Spinal cord (tissue), 10 donors: ENCODE measurements around the gene HSPD1. TPM values are rescaled to one million over a fixed set of nuclear protein-coding genes. Genes with fewer than 3 reads are reported as not detected.

Source experiments
- DNase-seq, 6 donors: peaks; one replicate each; pipeline versions ENCODE4 v3.0.0 to v3.0.0-alpha.2; 2013 to 2015; ENCODE audit warnings: low spot score in 6 of 6, low read depth in 4 of 6
- H3K27ac ChIP-seq: one replicate; pipeline ENCODE4 v1.5.1; 2013; ENCODE audit warnings: low read depth, low read length, control low read depth
- H3K27me3 ChIP-seq: one replicate; pipeline ENCODE4 v1.6.1; 2013; ENCODE audit warnings: low read length; ENCODE audit not compliant: control insufficient read depth, insufficient read depth
- H3K36me3 ChIP-seq: one replicate; pipeline ENCODE4 v1.6.1; 2013; ENCODE audit warnings: low read length; ENCODE audit not compliant: control insufficient read depth, insufficient read depth
- H3K4me1 ChIP-seq: one replicate; pipeline ENCODE4 v1.6.1; 2013; ENCODE audit warnings: low read length; ENCODE audit not compliant: control insufficient read depth, insufficient read depth
- H3K4me3 ChIP-seq: one replicate; pipeline ENCODE4 v1.5.1; 2013; ENCODE audit warnings: low read depth, low read length, control low read depth
- H3K9me3 ChIP-seq: one replicate; pipeline ENCODE4 v1.6.1; 2013; ENCODE audit warnings: low read length; ENCODE audit not compliant: control insufficient read depth, insufficient read depth
- WGBS: methylation state at CpG from one replicate; pipeline ENCODE4 v1.1.5; 2013; ENCODE audit warnings: missing lambda C conversion rate; ENCODE audit not compliant: insufficient coverage; 5-methylcytosine and 5-hydroxymethylcytosine counted together
- polyA plus RNA-seq, 2 donors: library from polyadenylated mRNA; unstranded; fragments of 120-200 nt; gene quantifications; one replicate each; pipeline ENCODE4 v1.2.1, GENCODE V29; 2013; ENCODE audit not compliant: insufficient read length in 2 of 2
- total RNA-seq, 2 donors: library from RNA; depleted of rRNA in 1 of 2; stranded (reverse); fragments of 120-200 nt in 1 of 2; fragments of >200 nt in 1 of 2; gene quantifications; one replicate each; pipeline versions ENCODE4 v1.2.3 to v1.2.4, GENCODE V29; 2013 to 2014
- donor health status: healthy.

The HSPD1 gene
- total and polyA plus RNA-seq, 4 donors: 246 to 362 (median 330) TPM

DNA sequence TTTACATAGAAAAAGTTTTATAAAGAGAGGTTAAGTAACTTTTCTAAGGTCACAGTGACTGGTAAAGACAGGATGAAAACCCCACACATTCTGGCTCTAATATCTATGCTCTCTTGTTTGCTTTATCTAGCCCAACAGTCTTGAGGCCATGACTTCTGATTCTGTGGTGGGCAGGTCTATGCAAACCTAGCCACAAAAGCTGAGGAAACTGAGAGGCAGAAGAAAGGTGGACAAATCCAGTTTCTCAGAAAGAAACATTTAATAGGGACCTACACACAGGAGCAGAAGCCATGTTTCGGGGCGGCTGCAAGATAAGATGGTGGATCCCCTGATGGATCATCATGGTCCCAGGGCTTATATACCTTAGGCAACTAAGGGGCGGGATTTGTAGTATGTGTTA is 21.8 kb downstream of the HSPD1 start:
- H3K9me3 ChIP-seq: no peaks in the 10 kb centered on the region
- DNase-seq: no peak
- H3K36me3 ChIP-seq: peaks cover 33% of the 10 kb centered on the region
- no peak overlapping the region for H3K27ac ChIP-seq
- WGBS: 100% methylated on average over 2 of the region's 3 CpGs
- no peaks in the 10 kb centered on the region for H3K27me3 ChIP-seq
- H3K4me1 ChIP-seq: no peaks in the 10 kb centered on the region
- no peak overlapping the region for H3K4me3 ChIP-seq

GRCh38 chr2:197472166-197472565 is 27.5 kb downstream of the HSPD1 start:
- H3K4me1 ChIP-seq: no peaks in the 10 kb centered on the region
- DNase-seq: no peak
- peaks cover 51% of the 10 kb centered on the region for H3K36me3 ChIP-seq
- H3K27ac ChIP-seq: no peak overlapping the region
- WGBS: no CpG with 5 or more reads among the region's 5 CpGs
- H3K4me3 ChIP-seq: no peak overlapping the region
- no peaks in the 10 kb centered on the region for H3K9me3 ChIP-seq
- no peaks in the 10 kb centered on the region for H3K27me3 ChIP-seq

DNA sequence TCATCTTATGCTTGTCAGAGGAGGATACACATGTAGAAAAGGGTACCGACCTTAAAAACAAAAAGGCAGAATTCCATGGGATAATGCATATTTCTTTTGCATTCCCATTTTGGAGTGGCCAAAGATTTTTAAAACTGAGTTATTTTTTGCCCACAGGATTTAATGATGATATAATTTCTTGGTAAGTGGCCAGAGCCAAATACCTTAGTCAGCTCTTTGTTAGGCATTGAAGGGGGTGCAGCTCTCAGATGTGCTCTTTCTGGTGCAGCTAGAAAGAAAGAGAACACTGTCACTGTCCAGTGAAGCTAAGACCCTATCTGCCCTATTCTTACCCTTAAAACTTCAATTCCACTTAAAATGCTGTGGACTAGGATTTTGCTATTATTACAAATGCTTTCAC is 35.5 kb downstream of the HSPD1 start:
- Histone ChIP-seq H3K9me3 (no peaks in the 10 kb centered on the region), H3K36me3 (peaks cover 46% of the 10 kb centered on the region), H3K4me1 (no peaks in the 10 kb centered on the region), H3K4me3 (no peak overlapping the region), H3K27me3 (no peaks in the 10 kb centered on the region), H3K27ac (no peak overlapping the region)
- DNase-seq: no peak
- WGBS: no CpG with 5 or more reads among the region's 1 CpG

DNA sequence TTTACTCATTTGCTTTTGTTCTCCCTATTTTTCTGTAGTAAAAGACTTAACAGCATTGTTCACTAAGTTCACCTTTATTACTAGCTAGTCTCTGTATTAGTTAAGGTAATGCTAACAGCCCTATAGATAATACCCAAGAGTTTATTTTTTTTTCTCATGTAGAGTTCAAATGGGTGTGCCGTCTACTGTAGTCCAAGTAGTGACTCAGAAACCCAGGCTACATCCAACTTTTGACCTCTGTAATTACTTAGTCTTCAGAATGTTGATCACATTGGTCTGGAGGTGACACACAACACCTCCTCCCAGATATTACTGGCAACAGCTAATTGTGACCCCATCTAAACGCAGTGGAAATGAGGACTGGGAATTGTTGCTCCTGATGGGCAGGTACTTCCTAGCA is 38.6 kb downstream of the HSPD1 start:
- no CpG with 5 or more reads among the region's 2 CpGs for WGBS
- Histone ChIP-seq H3K9me3 (no peaks in the 10 kb centered on the region), H3K4me3 (no peak overlapping the region), H3K27ac (no peak overlapping the region), H3K27me3 (no peaks in the 10 kb centered on the region), H3K36me3 (peaks cover 28% of the 10 kb centered on the region), H3K4me1 (no peaks in the 10 kb centered on the region)
- DNase-seq: no peak

DNA sequence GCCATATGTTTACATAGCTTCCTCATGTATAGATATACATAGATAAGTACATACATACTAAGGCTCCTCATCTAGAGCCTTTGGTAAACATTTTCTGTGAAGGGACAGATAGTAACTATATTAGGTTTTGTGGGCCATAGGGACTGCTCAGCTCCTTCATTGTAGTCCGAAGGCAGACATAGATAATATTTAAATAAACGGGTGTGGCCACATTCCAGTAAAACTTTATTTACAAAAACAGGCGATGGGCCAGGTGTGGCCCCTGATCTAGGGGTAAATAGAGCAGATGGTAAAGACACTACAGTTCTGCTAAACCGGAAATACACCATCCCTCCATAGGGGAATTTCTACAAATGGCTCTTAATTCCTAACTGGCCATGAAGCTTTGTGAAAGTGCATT is 39.0 kb downstream of the HSPD1 start:
- Histone ChIP-seq H3K36me3 (peaks cover 24% of the 10 kb centered on the region), H3K27ac (no peak overlapping the region), H3K4me1 (no peaks in the 10 kb centered on the region), H3K27me3 (no peaks in the 10 kb centered on the region), H3K4me3 (no peak overlapping the region), H3K9me3 (no peaks in the 10 kb centered on the region)
- 100% methylated on average over 1 of the region's 4 CpGs for WGBS
- DNase-seq: no peak

- DNase-seq: no peak
- WGBS: no CpG with 5 or more reads among the region's 1 CpG
Observed at GRCh38 chr2:197455428-197455827, 44.2 kb downstream of the HSPD1 start.

DNA sequence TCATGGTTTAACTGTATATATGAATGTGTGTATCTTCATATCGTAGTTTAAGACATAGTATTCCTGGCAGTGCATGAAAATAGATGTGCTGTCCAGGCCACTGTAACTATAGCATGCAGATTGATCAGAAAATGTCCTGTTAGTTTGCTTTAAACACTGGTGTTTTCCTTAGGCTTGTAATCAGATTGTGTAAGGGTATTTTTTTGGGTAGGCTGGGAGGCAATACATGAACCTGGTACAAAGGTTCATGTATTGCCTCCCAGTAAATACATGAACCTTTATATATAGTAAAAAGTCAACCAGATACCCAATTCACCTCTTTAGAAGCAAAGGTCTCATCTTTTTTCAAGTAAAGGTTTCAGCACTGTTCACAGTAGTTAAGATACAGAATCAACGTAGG is 44.7 kb downstream of the HSPD1 start:
- no peaks in the 10 kb centered on the region for H3K27me3 ChIP-seq
- no peak for DNase-seq
- no CpG with 5 or more reads among the region's 2 CpGs for WGBS
- H3K27ac ChIP-seq: no peak overlapping the region
- no peaks in the 10 kb centered on the region for H3K9me3 ChIP-seq
- peaks cover 2% of the 10 kb centered on the region for H3K36me3 ChIP-seq
- H3K4me1 ChIP-seq: no peaks in the 10 kb centered on the region
- no peak overlapping the region for H3K4me3 ChIP-seq

More at GRCh38 chr2:197455428-197455827, 44.2 kb downstream of the HSPD1 start:
- H3K4me1 ChIP-seq: no peaks in the 10 kb centered on the region
- no peak overlapping the region for H3K27ac ChIP-seq
- H3K4me3 ChIP-seq: no peak overlapping the region
- H3K27me3 ChIP-seq: no peaks in the 10 kb centered on the region
- H3K9me3 ChIP-seq: no peaks in the 10 kb centered on the region
- H3K36me3 ChIP-seq: peaks cover 2% of the 10 kb centered on the region

DNA sequence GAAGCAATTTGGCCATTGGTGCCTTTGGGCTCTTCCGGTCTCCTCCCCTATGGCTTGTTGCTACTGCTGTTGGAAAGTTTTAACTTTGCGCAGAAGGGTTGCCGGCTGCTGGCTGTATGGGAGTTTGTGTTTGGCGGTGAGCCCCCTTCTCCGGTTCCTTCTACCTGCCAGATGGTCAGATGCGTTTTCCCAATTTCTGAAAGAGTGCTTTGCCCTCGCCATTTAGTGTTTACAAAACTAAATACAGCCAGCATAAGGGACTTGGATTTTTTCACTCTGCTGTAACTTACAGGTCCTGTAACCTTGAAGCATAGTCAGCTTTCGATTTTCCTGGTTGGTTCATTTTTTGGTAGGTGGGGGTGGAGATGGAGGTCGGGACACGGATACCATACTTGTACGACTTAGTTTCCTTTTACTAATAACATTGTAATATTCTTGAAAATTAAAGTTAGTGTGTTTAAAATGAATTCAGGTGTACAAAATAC is 45.7 kb downstream of the HSPD1 start:
- 0% methylated on average over 3 of the region's 11 CpGs for WGBS
- H3K4me1 ChIP-seq: no peaks in the 10 kb centered on the region
- peak in 2 of 6 donors; percentile 35 to 55 for DNase-seq

DNA sequence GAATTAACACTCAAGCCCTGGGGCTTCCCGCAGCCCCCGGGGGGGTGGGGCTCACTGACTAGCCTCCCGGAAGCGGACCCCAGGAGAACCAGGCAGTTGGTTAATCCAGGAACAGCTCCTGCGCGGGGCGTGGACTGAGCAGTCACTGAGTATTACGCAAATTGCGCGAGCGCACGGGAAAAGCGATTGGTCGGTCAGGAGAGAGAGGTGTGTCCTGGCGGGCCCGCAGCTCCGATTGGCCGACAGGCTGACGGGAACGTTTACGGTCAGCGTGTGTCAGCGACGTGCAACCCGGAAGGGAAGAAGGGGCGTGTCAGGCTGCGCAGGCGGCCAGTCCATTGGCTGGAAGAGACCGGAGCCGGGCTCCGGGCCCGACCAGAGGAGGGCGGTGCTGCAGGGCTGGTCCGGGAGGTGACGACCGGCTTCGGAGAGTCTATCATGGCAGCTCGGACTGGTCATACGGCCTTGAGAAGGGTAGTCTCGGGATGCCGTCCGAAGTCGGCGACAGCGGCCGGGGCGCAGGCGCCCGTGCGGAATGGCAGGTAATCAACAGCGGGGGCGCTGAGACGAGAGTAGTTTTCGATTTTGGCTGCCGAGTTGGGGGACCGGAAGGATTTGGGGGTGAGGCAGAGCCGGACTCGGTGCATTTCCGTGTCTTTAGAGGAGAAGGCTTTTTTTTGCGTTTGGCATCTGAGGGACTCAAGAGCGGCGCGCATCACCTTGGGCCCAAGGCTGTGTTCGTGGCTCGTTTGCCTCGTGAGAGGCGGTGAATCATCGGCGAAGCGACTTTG is 46.3 kb downstream of the HSPD1 start, which contains the start of gene COQ10B:
Gene COQ10B, plus strand, starts transcription at position 430 of the 791 bp plus-strand sequence. Its CDS starts 9 bp downstream, at position 439.
- peak; percentile 94 to 100 (median 98) for DNase-seq

More for the DNA sequence above, 45.7 kb downstream of the HSPD1 start:
- Histone ChIP-seq H3K4me3 (peak overlapping the region; percentile 96), H3K36me3 (peaks cover 2% of the 10 kb centered on the region), H3K27ac (peak overlapping the region; percentile 99), H3K9me3 (no peaks in the 10 kb centered on the region), H3K27me3 (no peaks in the 10 kb centered on the region)

DNA sequence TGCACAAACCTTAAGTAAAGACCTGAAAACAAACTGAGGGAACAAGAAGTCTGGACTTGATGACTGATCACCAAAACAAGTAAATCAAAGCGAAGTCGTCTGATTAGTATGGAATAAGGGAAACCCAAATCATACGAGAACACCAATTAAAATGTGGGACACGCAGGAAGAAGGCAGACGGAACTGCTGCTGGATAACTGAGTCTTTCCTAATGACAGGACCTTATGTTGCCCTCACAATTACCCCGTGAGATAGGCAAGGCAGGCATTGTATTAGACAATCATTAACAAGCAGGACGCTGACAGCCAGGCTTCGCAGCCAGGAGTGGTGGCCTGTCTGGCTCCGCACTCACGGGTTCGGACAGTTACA is 46.9 kb downstream of the HSPD1 start:
- Histone ChIP-seq H3K4me3 (peak overlapping the region; percentile 96), H3K4me1 (no peaks in the 10 kb centered on the region), H3K27me3 (no peaks in the 10 kb centered on the region), H3K27ac (peak overlapping the region; percentile 97), H3K36me3 (peaks cover 2% of the 10 kb centered on the region), H3K9me3 (no peaks in the 10 kb centered on the region)
- WGBS: 2% methylated on average over 10 of the region's 11 CpGs
- DNase-seq: no peak

More for the DNA sequence above, 46.3 kb downstream of the HSPD1 start, which contains the start of gene COQ10B:
- Histone ChIP-seq H3K9me3 (no peaks in the 10 kb centered on the region), H3K27ac (peak within 1 kb of the TSS; percentile 99), H3K27me3 (no peaks in the 10 kb centered on the region), H3K4me3 (peak within 1 kb of the TSS; percentile 96), H3K4me1 (no peaks in the 10 kb centered on the region), H3K36me3 (peaks cover 2% of the 10 kb centered on the region)
- WGBS: under 1% methylated on average over 70 of the region's 70 CpGs
